Activated T-helper 1 cell treated with anti-CD3 and anti-CD28 coated beads, Interleukin-2, amount 50 U/mL, for 16 hours (primary cell): Measurements from ENCODE around the gene PDIA5.
"Not testable (repeated sequence)": the region's sequence is repeated elsewhere in the genome, so short reads cannot be mapped to it uniquely, and the experiment has no call there.

Source experiments
- DNase-seq, 2 donors: peaks; one replicate each; pipeline ENCODE4 v3.0.0-alpha.2; 2020; ENCODE audit warnings: low read depth in 1 of 2, low spot score in 1 of 2

PDIA5 gene

DNA sequence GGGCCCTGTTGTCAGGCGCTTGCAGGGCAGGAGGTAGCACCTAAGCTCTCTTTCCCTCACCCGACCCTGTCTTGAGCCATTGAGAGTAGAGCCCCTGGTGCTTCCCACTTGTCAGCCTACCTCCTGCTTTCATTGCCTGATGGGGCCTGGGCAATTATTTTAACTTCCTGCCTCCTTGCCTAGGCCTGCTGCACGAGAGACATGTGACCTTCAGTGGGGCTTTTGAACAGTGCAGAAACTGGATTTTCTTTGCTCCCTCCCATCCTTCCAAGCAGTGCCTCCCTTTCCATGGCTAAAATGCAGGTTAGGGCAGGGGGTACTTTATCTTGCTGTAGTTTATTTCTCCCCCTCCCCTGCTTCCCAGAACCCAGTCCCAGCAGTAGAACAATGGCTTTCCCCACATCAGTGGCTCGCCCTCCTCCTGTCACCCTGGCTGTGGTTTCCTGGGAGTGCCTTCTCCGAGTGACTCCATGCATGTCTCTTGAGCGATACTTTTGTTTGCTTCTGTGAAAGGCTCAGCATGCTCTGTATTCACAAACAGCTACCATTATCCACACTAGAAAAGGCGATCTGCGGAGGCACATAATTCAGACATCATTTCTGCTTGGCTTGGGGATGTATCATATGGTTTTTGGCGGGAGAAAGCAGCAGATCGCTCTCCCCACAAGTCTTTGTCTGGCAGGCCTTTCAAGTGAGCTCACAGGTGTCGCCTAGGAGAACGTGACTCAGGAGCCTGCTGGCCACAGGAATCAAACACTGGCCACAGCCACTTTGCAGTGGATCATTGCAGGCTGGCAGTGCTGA is 24.1 kb downstream of the PDIA5 start:
- DNase-seq, result no peak

- DNase-seq, result no peak
These were observed 25.4 kb downstream of the PDIA5 start for GRCh38 chr3:123092243-123092642.

- DNase-seq, result no peak
These were observed 26.9 kb downstream of the PDIA5 start for GRCh38 chr3:123093696-123094095.

- DNase-seq, result no peak
These were observed 27.9 kb downstream of the PDIA5 start for GRCh38 chr3:123094516-123095313.

DNA sequence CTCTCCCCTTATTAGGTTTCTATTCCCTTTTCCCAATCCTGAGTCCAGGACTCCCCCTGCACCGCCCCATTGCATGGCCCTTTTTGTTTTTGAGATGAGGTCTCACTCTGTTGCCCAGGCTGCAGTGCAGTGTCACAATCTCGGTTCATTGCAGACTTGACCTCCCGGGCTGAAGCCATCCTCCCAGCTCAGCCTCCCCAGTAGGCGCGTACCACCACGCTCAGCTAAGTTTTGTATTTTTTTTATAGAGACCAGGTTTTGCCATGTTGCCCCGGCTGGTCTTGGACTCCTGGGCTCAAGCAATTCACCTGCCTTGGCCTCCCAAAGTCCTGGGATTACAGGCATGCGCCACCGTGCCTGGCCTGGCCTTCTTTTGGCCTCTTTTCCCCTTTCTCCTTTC is 29.3 kb downstream of the PDIA5 start:
- no peak for DNase-seq

DNA sequence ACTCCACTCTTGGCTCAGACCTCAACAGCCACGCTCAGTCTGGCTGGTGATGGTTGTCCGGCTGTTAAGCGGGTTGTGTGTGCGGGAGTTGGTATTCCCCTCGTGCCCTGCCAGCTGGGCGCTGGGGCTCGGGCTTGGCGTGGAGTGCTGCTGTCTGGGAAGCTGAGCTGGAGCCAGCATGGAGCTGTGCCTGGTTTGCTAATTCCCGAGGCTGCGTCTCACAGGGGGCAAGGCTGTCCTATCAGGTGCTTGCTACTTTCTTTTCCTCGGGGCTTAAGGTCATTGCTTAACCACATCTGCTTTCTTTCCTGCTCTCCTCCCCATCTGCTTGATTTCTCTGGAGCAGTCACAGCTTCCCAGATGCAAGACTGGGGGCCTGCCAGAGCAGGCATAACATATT is 29.9 kb downstream of the PDIA5 start:
- DNase-seq, result no peak

GRCh38 chr3:123098426-123099330 is 31.9 kb downstream of the PDIA5 start:
- DNase-seq, result no peak

- no peak for DNase-seq
These were observed 32.7 kb downstream of the PDIA5 start for GRCh38 chr3:123099331-123100192.

- no peak for DNase-seq
These were observed 33.5 kb downstream of the PDIA5 start for GRCh38 chr3:123100193-123100776.

DNA sequence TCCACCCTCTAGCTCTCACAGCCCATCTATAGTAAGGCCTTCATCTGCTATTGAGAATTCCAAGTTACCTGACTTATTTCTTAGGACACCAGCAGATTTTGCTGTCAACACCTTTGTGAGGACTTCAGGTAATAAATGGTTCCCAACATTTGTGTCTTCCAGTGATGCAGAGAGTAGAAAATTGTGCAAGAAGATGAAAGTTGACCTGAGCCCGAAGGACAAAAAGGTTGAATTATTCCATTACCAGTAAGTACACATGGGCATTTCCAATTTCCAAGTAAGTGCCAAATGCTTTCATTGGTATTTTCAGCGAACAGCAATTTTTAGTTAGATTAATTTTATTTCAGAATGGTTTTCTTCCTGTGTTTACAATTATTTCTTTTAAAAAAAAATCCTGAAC is 35.4 kb downstream of the PDIA5 start:
- no peak for DNase-seq

DNA sequence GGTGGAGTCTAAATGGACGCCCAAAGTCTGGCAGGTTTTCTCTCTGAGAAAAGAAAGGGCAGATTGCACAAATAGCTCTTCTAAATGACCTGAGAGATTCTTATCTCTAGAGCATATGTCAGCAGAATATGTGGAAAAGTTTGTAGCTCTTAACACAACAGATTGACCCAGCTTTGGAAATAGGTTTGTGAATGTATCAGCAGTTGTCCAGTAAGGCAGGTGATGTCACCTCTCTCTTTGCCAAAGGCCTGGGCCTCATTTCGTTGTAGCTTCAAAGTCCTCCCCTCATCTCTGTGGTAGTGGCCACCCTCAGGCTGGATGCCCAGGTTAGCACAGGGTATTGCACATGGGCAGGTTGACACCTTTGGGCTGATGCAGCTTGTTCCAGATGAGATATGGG is 36.0 kb downstream of the PDIA5 start:
- no peak for DNase-seq

DNA sequence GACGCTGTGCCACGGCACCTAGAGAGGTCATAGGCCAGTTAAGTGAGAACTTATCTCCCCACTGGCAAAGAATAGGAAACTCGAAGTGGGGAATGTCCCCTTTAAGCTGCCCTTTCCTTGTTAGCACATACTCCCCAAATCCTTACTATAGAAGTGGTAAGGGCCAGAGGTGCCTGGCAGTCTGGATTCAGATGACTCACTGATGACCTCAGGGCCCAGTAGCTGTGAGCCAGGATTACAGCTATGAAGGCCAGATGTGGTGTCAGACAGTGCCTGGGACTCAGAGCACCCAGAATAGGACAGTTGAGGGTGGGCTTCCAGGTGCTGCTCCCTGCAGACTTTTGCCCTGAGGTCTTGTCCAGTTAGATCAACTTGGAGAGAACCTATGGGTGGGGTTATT is 37.7 kb downstream of the PDIA5 start:
- DNase-seq, result no peak

- DNase-seq, result no peak
These were observed 38.7 kb downstream of the PDIA5 start for GRCh38 chr3:123105201-123106189.

- no peak for DNase-seq
These were observed 43.6 kb downstream of the PDIA5 start for GRCh38 chr3:123110282-123110975.

DNA sequence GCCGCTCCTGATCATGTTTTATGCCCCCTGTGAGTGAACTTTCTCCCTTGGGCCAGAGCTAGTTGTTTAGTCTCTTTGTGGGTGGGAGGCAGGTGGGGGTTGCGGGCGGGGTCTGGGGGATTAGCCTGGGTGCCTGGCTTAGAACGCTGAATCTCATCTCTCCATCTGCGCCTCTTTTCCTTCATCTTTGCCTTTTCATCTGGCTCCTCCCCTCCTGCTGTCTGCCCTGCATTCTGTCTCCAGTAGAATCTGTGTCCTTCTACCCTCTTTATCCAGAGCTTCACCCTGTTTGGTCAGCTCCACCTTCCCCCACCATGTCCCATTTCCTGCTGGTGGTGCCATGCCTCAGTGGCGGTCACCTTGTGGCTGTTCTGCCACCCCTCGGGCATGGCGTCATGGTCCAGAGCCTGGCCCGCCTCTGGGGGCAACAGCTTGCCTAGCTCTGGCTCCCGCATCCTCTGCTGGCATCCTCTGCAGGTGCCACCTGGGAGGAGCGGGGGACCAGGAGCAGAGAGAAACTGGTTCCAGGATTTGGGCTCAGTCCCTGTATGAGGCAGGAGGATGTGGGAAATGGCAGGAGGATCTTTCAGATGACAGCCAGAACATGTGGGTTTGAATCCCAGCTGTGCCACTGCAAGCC is 44.3 kb downstream of the PDIA5 start:
- no peak for DNase-seq

DNA sequence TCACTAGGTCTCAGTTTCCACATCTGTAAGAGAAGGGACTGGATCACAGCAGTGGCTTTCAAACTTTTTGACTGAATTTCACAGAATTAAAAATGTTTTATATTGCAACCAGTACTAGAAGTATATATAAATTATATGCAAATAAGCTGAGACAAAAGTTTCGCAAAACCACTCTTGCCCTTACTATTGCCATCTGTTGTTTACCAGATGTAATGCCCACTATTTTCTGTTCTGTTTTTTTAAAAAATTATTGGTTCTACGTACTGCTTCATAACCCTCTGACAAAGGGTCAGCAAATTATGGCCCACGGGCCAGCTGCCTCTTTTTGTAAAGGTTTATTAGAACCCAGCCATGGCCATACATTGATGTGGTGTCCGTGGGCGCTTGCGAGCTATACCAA is 44.8 kb downstream of the PDIA5 start:
- no peak for DNase-seq

- no peak for DNase-seq
These were observed 45.4 kb downstream of the PDIA5 start for GRCh38 chr3:123112232-123112631.

DNA sequence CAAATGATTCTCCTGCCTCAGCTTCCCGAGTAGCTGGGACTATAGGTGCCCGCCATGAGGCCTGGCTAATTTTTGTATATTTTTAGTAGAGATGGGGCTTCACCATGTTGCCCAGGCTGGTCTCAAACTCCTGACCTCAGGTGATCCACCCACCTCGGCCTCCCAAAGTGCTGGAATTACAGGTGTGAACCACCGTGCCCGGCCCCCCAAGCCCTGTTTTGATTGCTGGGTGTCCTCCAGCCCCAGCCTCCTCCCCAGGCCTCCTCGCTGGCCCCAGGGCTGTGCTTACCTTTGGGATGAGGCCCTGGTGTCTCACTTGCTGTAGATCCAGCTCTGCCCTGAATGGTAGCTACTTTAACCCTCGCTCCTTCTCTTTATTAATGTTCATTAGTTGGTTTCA is 45.8 kb downstream of the PDIA5 start:
- DNase-seq, result not testable (repeated sequence)
